Thoracic aorta (tissue), 2 donors: ENCODE measurements around the gene CALN1. TPM values are rescaled to one million over a fixed set of nuclear protein-coding genes. Genes with fewer than 3 reads are reported as not detected.

ENCODE experiments used
- ATAC-seq: fragments of 150-250 bp; one replicate; pipeline ENCODE4 v1.8.0; 2017; ENCODE audit warnings: low read depth; ENCODE audit not compliant: insufficient number of reproducible peaks, low FRiP score
- DNase-seq: peaks from one replicate; pipeline ENCODE4 v3.0.0-alpha.2; 2020; ENCODE audit warnings: low spot score
- H3K27ac ChIP-seq, 2 donors: fragments of 200-600 bp; sonication (generic); 1 replicate in 1 of 2; 2 replicates in 1 of 2; pipeline ENCODE4 v1.5.1; 2016; ENCODE audit warnings: mild to moderate bottlenecking in 2 of 2, moderate library complexity in 2 of 2
- H3K27me3 ChIP-seq: fragments of 200-600 bp; sonication (generic); replicated peaks from 2 replicates; pipeline ENCODE4 v1.6.0; 2016; ENCODE audit warnings: mild to moderate bottlenecking; ENCODE audit not compliant: insufficient read depth
- H3K36me3 ChIP-seq: fragments of 200-600 bp; sonication (generic); one replicate; pipeline ENCODE4 v1.5.1; 2016
- H3K4me1 ChIP-seq, 2 donors: fragments of 200-600 bp; sonication (generic); 1 replicate in 1 of 2; 2 replicates in 1 of 2; pipeline versions ENCODE4 v1.5.1 to v1.6.0; 2016; ENCODE audit warnings: low read depth in 2 of 2, mild to moderate bottlenecking in 1 of 2; ENCODE audit not compliant: control insufficient read depth in 1 of 2
- H3K4me3 ChIP-seq: fragments of 200-600 bp; sonication (generic); 2 replicates; pipeline ENCODE4 v1.5.1; 2016; ENCODE audit warnings: mild to moderate bottlenecking
- H3K9me3 ChIP-seq: fragments of 200-600 bp; sonication (generic); 2 replicates; pipeline ENCODE4 v1.5.1; 2016
- CTCF ChIP-seq: fragments of 200-600 bp; sonication (generic); IDR thresholded peaks from one replicate; pipeline ENCODE4 v1.5.1; 2019; ENCODE audit warnings: antibody characterized with exemption
- total RNA-seq, 2 donors: library from RNA; depleted of rRNA; stranded (reverse); fragments of >200 nt; gene quantifications; one replicate each; pipeline versions ENCODE4 v1.1.0 to v1.2.3, GENCODE V29; 2016

CALN1 gene
- total RNA-seq, 2 donors from 2014 or later, result not detected

- DNase-seq, result no peak
- Histone ChIP-seq H3K27me3 (no peaks in the 10 kb centered on the region), H3K9me3 (no peaks in the 10 kb centered on the region), H3K27ac (no peak overlapping the region), H3K4me1 (peaks cover 0 to 10% of the 10 kb centered on the region in 2 donors), H3K36me3 (no peaks in the 10 kb centered on the region), H3K4me3 (no peak overlapping the region)
- TF ChIP-seq CTCF, result no peak
- ATAC-seq, result no peak
These were observed 25.5 kb upstream of the CALN1 start for GRCh38 chr7:72437610-72438009.

DNA sequence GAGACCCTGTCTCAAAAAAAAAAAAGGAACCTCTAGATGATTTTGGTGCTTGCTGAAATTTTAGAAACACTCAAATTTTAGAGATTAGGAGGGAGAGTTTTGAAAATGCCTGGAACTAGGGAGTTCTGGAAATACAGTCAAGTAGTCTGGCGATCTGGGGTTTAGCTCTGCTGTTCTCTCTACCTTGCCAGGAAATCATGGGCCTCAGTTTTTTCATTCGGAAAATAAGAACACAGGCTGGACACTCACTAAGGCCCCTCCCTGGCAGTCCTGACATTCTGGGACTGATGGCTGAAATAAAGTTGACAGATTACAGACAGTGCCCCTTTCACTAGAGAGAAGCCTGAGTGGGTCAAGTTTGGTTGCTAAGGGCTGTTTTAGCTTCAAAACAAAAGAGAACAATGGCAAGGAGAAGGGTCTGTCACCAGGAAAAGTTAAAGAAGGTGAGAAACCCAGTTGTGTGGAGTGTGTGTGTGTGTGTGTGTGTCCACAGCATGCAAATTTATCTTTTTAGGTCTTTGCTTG, 25.0 kb upstream of the CALN1 start:
- TF ChIP-seq CTCF, result no peak
- Histone ChIP-seq H3K4me3 (no peak overlapping the region), H3K4me1 (peaks cover 0 to 10% of the 10 kb centered on the region in 2 donors), H3K27me3 (no peaks in the 10 kb centered on the region), H3K9me3 (no peaks in the 10 kb centered on the region), H3K36me3 (no peaks in the 10 kb centered on the region), H3K27ac (no peak overlapping the region)
- no peak for ATAC-seq
- no peak for DNase-seq

DNA sequence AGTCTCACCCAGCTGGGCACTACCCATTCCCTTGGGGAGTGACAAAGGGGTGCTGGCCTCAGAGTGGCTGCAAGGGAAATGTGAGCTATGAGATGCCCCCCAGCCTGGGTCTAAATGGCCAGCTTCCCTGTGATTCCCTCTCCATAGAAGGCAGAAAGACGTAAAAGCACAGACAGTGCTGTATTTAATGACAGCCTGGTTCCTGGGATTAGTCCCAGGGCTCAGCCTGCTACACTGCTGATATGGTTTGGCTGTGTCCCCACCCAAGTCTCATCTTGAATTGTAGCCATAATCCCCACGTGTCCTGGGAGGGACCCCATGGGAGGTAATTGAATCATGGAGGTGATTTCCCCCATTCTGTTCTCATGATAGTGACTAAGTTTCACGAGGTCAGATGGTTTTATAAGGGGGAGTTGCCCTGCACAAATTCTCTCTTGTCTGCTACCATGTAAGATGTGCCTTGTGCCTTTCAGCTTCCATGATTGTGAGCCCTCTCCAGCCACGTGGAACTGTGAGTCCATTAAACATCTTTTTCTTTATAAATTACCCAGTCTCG, 23.9 kb upstream of the CALN1 start:
- no peak for ATAC-seq
- no peaks in the 10 kb centered on the region for H3K36me3 ChIP-seq
- DNase-seq, result no peak

GRCh38 chr7:72435366-72435765, 23.2 kb upstream of the CALN1 start:
- H3K27me3 ChIP-seq, result no peaks in the 10 kb centered on the region
- peaks cover 0 to 10% of the 10 kb centered on the region in 2 donors for H3K4me1 ChIP-seq
- ATAC-seq (no peak), DNase-seq (no peak)
- H3K4me3 ChIP-seq, result no peak overlapping the region
- TF ChIP-seq CTCF, result no peak
- no peaks in the 10 kb centered on the region for H3K36me3 ChIP-seq
- no peaks in the 10 kb centered on the region for H3K9me3 ChIP-seq
- H3K27ac ChIP-seq, result no peak overlapping the region

More for the DNA sequence above, 23.9 kb upstream of the CALN1 start:
- no peak for TF ChIP-seq CTCF
- Histone ChIP-seq H3K9me3 (no peaks in the 10 kb centered on the region), H3K4me1 (peaks cover 0 to 10% of the 10 kb centered on the region in 2 donors), H3K27me3 (no peaks in the 10 kb centered on the region), H3K27ac (no peak overlapping the region), H3K4me3 (no peak overlapping the region)

GRCh38 chr7:72430531-72430930, 18.4 kb upstream of the CALN1 start:
- no peak for TF ChIP-seq CTCF
- no peaks in the 10 kb centered on the region for H3K27me3 ChIP-seq
- H3K4me1 ChIP-seq, result peaks cover 0 to 6% of the 10 kb centered on the region in 2 donors
- ATAC-seq (no peak), DNase-seq (no peak)
- H3K27ac ChIP-seq, result no peak overlapping the region
- no peak overlapping the region for H3K4me3 ChIP-seq
- H3K9me3 ChIP-seq, result no peaks in the 10 kb centered on the region
- no peaks in the 10 kb centered on the region for H3K36me3 ChIP-seq
